ENCODE measurements around the gene USP38. TPM values are rescaled to one million over a fixed set of nuclear protein-coding genes. Genes with fewer than 3 reads are reported as not detected.
"Not testable (repeated sequence)": the region's sequence is repeated elsewhere in the genome, so short reads cannot be mapped to it uniquely, and the experiment has no call there.

USP38 gene
- total RNA-seq, 3 donors from 2014 or later: 19.7 to 28.2 (median 21.6) TPM

GRCh38 chr4:143256456-143256855 is 71.7 kb downstream of the USP38 start:
- TF ChIP-seq, protein P1, sequence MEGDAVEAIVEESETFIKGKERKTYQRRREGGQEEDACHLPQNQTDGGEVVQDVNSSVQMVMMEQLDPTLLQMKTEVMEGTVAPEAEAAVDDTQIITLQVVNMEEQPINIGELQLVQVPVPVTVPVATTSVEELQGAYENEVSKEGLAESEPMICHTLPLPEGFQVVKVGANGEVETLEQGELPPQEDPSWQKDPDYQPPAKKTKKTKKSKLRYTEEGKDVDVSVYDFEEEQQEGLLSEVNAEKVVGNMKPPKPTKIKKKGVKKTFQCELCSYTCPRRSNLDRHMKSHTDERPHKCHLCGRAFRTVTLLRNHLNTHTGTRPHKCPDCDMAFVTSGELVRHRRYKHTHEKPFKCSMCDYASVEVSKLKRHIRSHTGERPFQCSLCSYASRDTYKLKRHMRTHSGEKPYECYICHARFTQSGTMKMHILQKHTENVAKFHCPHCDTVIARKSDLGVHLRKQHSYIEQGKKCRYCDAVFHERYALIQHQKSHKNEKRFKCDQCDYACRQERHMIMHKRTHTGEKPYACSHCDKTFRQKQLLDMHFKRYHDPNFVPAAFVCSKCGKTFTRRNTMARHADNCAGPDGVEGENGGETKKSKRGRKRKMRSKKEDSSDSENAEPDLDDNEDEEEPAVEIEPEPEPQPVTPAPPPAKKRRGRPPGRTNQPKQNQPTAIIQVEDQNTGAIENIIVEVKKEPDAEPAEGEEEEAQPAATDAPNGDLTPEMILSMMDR (IDR thresholded peaks at IDR 0.05): no peak
- TF ChIP-seq POLR2AphosphoS5 (IDR thresholded peaks at IDR 0.05) (no peak), POLR2A (IDR thresholded peaks at IDR 0.05) (no peak)
- intact Hi-C loops (cut with DNase I; ENCODE audit: low total_unique reads): no loop called here

DNA sequence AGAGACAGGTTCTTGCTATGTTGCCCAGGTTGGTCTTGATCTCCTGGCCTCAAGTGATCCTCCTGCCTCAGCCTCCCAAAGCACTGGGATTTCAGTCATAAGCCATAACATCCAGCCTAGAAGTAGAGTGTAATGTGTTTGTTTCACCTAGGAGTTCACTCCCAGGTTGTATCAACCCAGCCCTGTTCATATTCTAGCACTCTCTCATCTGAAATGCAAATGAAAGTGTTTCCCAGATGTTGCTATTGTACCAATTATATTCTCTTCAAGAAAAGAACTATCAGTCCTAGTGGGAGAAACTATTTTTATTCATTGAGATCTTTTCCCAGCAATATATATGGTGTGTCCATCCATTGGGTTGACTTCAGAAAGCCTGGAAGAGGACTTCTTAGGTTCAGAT is 72.6 kb downstream of the USP38 start:
- TF ChIP-seq POLR2A (IDR thresholded peaks at IDR 0.05) (no peak), POLR2AphosphoS5 (IDR thresholded peaks at IDR 0.05) (no peak)
- TF ChIP-seq, protein P1 (IDR thresholded peaks at IDR 0.05): no peak

More at GRCh38 chr4:143256456-143256855, 71.7 kb downstream of the USP38 start:
- no peak for DNase-seq (ENCODE audit: low spot score in 2 of 2)
- H3K27me3 ChIP-seq: no peaks in the 10 kb centered on the region
- H3K36me3 ChIP-seq: no peaks in the 10 kb centered on the region
- H3K4me3 ChIP-seq: no peak overlapping the region
- H3K9me3 ChIP-seq: no peaks in the 10 kb centered on the region
- H3K4me1 ChIP-seq: no peaks in the 10 kb centered on the region
- no peak overlapping the region for H3K27ac ChIP-seq

GRCh38 chr4:143260750-143261149 is 76.0 kb downstream of the USP38 start:
- no peaks in the 10 kb centered on the region for H3K4me1 ChIP-seq
- H3K27ac ChIP-seq: no peak overlapping the region
- no peaks in the 10 kb centered on the region for H3K36me3 ChIP-seq
- intact Hi-C loops (cut with DNase I; ENCODE audit: low total_unique reads): no loop called here
- TF ChIP-seq POLR2A (IDR thresholded peaks at IDR 0.05) (no peak), POLR2AphosphoS5 (IDR thresholded peaks at IDR 0.05) (no peak)
- TF ChIP-seq, protein P1 (IDR thresholded peaks at IDR 0.05): no peak
- no peaks in the 10 kb centered on the region for H3K9me3 ChIP-seq
- H3K27me3 ChIP-seq: no peaks in the 10 kb centered on the region
- no peak for DNase-seq (ENCODE audit: low spot score in 2 of 2)
- no peak overlapping the region for H3K4me3 ChIP-seq

More for the DNA sequence above, 72.6 kb downstream of the USP38 start:
- H3K4me1 ChIP-seq: no peaks in the 10 kb centered on the region
- DNase-seq (ENCODE audit: low spot score in 2 of 2): no peak
- no peak overlapping the region for H3K27ac ChIP-seq
- no peak overlapping the region for H3K4me3 ChIP-seq
- intact Hi-C loops (cut with DNase I; ENCODE audit: low total_unique reads): no loop called here
- no peaks in the 10 kb centered on the region for H3K9me3 ChIP-seq
- H3K27me3 ChIP-seq: no peaks in the 10 kb centered on the region
- H3K36me3 ChIP-seq: no peaks in the 10 kb centered on the region

- Histone ChIP-seq H3K4me1 (no peaks in the 10 kb centered on the region), H3K4me3 (no peak overlapping the region), H3K36me3 (no peaks in the 10 kb centered on the region), H3K27ac (no peak overlapping the region), H3K27me3 (no peaks in the 10 kb centered on the region), H3K9me3 (peaks cover 5 to 8% of the 10 kb centered on the region in 2 donors)
- intact Hi-C loops (cut with DNase I; ENCODE audit: low total_unique reads): no loop called here
- no peak for DNase-seq (ENCODE audit: low spot score in 2 of 2)
- TF ChIP-seq POLR2AphosphoS5 (IDR thresholded peaks at IDR 0.05): no peak
- no peak for TF ChIP-seq POLR2A (IDR thresholded peaks at IDR 0.05)
- TF ChIP-seq, protein P1 (IDR thresholded peaks at IDR 0.05): no peak
These were observed 78.1 kb downstream of the USP38 start for GRCh38 chr4:143262838-143263237.

- H3K9me3 ChIP-seq: peaks cover 6 to 12% of the 10 kb centered on the region in 2 donors
- H3K27ac ChIP-seq; H3K4me1 ChIP-seq; intact Hi-C loops (cut with DNase I; ENCODE audit: low total_unique reads); H3K27me3 ChIP-seq; DNase-seq (ENCODE audit: low spot score in 2 of 2); H3K4me3 ChIP-seq; H3K36me3 ChIP-seq: not testable (repeated sequence)
These were observed 83.0 kb downstream of the USP38 start for GRCh38 chr4:143267690-143268089.
